ENCODE results near the gene SPRED1. TPM values are rescaled to one million over a fixed set of nuclear protein-coding genes. Genes with fewer than 3 reads are reported as not detected.

Gene SPRED1
- total RNA-seq, 1 donor from 2014 or later, result 22.9 TPM

DNA sequence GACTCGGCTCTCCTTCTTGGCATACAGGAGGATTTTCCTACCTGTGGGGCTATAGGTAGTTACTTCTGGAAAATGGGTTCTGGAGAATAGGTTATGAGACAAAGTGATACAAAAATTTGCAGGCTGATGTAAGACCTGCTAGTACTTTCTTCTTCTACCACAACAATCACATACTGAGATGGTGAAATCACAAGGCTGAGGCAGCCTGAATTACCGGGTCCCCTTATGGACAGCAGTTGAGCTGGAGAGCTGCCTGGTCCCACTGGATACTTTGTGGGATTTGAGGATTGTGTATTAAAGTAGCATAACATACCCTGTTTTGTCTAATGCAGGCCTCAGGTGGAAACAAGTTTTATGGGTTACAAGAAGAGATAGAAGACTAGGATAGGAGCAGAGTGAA lies 114.8 kb downstream of the SPRED1 start:
- DNase-seq (ENCODE audit: low spot score, unreplicated experiment), result no peak
- Mint-ChIP-seq H3K27me3 (peaks cover 4% of the 10 kb centered on the region), H3K36me3 (ENCODE audit: insufficient read depth) (no peaks in the 10 kb centered on the region), H3K9me3 (ENCODE audit: low read depth) (peaks cover 4% of the 10 kb centered on the region), H3K27ac (no peak overlapping the region), H3K4me1 (ENCODE audit: low read depth) (no peaks in the 10 kb centered on the region), H3K4me3 (ENCODE audit: low read depth) (no peak overlapping the region)
- TF ChIP-seq, protein P1, sequence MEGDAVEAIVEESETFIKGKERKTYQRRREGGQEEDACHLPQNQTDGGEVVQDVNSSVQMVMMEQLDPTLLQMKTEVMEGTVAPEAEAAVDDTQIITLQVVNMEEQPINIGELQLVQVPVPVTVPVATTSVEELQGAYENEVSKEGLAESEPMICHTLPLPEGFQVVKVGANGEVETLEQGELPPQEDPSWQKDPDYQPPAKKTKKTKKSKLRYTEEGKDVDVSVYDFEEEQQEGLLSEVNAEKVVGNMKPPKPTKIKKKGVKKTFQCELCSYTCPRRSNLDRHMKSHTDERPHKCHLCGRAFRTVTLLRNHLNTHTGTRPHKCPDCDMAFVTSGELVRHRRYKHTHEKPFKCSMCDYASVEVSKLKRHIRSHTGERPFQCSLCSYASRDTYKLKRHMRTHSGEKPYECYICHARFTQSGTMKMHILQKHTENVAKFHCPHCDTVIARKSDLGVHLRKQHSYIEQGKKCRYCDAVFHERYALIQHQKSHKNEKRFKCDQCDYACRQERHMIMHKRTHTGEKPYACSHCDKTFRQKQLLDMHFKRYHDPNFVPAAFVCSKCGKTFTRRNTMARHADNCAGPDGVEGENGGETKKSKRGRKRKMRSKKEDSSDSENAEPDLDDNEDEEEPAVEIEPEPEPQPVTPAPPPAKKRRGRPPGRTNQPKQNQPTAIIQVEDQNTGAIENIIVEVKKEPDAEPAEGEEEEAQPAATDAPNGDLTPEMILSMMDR (IDR thresholded peaks at IDR 0.05; ENCODE audit: unreplicated experiment), result no peak

DNA sequence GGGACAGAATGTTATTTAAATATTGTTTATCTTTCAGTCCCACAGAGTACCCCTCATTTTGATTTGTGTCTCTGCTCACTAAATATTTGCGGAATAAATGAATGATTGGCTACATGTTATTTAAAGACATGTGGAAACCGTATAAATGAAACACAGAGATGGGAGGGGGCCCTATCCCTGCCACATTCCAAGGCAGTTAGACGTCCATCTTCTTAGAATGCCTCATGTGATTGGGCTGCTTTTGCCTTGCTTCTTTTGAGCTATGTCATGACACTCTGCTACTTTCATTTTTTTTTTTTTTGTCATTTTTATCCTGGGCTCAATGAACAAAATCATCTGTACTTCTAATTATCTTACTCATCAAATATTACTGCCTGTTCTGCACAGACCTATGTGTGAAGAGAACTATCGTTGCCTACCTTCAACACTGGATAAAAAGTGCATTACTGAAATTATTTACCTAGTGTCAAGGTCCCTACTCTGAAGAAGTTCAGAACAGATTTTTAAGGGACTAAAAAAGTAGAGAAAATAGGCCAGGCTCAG lies 117.4 kb downstream of the SPRED1 start:
- no peak overlapping the region for H3K4me3 Mint-ChIP-seq (ENCODE audit: low read depth)
- TF ChIP-seq, protein P1 (IDR thresholded peaks at IDR 0.05; ENCODE audit: unreplicated experiment), result no peak

DNA sequence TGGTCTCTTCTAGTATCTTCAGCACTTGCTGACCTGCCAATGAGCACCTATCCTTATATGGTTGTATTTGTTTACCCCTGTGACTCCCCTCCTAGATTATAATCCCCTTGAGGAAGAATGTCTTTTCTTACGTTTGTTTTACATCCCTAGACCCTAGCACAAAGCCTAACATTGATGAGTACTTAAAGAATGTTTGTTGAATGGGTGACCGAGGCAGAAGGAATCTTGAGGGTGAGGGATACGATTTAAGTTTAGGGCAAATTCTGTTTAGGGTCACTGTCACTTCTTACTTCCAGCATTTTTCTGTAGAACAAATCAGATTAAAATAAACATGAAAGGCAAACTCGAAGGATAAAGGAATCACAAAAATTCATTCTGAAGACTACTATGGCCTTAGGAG lies 120.4 kb downstream of the SPRED1 start:
- no peak overlapping the region for H3K4me3 Mint-ChIP-seq (ENCODE audit: low read depth)
- peaks cover 3% of the 10 kb centered on the region for H3K27me3 Mint-ChIP-seq
- peaks cover 4% of the 10 kb centered on the region for H3K9me3 Mint-ChIP-seq (ENCODE audit: low read depth)
- no peak for DNase-seq (ENCODE audit: low spot score, unreplicated experiment)
- H3K36me3 Mint-ChIP-seq (ENCODE audit: insufficient read depth), result no peaks in the 10 kb centered on the region
- TF ChIP-seq, protein P1 (IDR thresholded peaks at IDR 0.05; ENCODE audit: unreplicated experiment), result no peak
- no peaks in the 10 kb centered on the region for H3K4me1 Mint-ChIP-seq (ENCODE audit: low read depth)
- H3K27ac Mint-ChIP-seq, result no peak overlapping the region

More for the DNA sequence above, 117.4 kb downstream of the SPRED1 start:
- Mint-ChIP-seq H3K4me1 (ENCODE audit: low read depth) (no peaks in the 10 kb centered on the region), H3K27me3 (peaks cover 4% of the 10 kb centered on the region), H3K36me3 (ENCODE audit: insufficient read depth) (no peaks in the 10 kb centered on the region), H3K27ac (no peak overlapping the region), H3K9me3 (ENCODE audit: low read depth) (peaks cover 4% of the 10 kb centered on the region)
- DNase-seq (ENCODE audit: low spot score, unreplicated experiment), result no peak

DNA sequence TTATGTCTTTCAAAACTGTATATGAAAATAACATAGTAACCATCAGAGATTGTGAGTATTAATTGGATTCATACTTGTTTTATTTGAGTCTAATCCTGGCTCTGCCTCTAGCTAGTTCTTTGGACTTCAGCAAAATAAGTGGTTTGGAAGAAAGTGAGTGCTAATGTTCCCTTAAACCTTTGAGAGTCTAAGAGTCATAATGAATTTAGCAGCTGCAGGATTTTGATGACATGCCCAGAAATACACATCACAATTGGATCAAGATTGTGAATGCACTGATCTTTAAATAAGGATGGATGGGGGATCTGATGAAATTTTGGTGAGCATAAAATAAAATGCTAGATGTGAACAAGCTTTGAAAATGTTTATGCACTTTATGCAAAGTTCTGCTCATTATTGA lies 121.4 kb downstream of the SPRED1 start:
- Mint-ChIP-seq H3K36me3 (ENCODE audit: insufficient read depth) (no peaks in the 10 kb centered on the region), H3K4me3 (ENCODE audit: low read depth) (no peak overlapping the region), H3K9me3 (ENCODE audit: low read depth) (peaks cover 4% of the 10 kb centered on the region), H3K27ac (no peak overlapping the region), H3K4me1 (ENCODE audit: low read depth) (no peaks in the 10 kb centered on the region), H3K27me3 (peaks cover 3% of the 10 kb centered on the region)
- no peak for DNase-seq (ENCODE audit: low spot score, unreplicated experiment)
- TF ChIP-seq, protein P1 (IDR thresholded peaks at IDR 0.05; ENCODE audit: unreplicated experiment), result no peak

DNA sequence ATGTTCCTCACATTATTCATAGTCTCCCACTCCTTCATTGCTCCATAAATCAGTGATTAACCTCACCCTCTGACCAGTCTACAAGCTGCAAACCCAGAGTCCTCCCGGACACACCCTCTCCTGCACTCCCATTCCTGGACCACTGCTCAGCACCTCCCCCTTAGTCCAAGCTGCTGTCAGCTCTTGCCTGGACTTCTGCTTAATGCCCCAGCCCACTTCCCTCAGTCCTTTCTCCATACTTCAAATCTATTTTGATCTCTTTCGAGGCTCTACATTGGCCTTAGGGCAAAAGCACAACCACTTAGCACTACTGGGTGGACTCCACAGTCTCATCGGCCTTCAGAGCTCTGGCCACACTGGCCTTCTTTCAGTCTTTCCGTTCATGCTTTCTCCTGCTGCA lies 121.9 kb downstream of the SPRED1 start:
- Mint-ChIP-seq H3K36me3 (ENCODE audit: insufficient read depth) (no peaks in the 10 kb centered on the region), H3K27me3 (peaks cover 3% of the 10 kb centered on the region), H3K9me3 (ENCODE audit: low read depth) (peaks cover 4% of the 10 kb centered on the region), H3K4me3 (ENCODE audit: low read depth) (no peak overlapping the region), H3K27ac (peak overlapping the region; percentile 22), H3K4me1 (ENCODE audit: low read depth) (no peaks in the 10 kb centered on the region)
- TF ChIP-seq, protein P1 (IDR thresholded peaks at IDR 0.05; ENCODE audit: unreplicated experiment), result no peak
- no peak for DNase-seq (ENCODE audit: low spot score, unreplicated experiment)

All from progenitor cell of endocrine pancreas (in vitro differentiated cells).